ENCODE data around the gene OPN5.
"Not testable (repeated sequence)": the region's sequence is repeated elsewhere in the genome, so short reads cannot be mapped to it uniquely, and the experiment has no call there.

The OPN5 gene

GRCh38 chr6:47781732-47782131 is at the start of gene OPN5:
Gene OPN5 (plus strand): TSS chr6:47782032. CDS start chr6:47782067, 35 bp downstream.
- no peak for DNase-seq

GRCh38 chr6:47733879-47734558 is 47.8 kb upstream of the OPN5 start:
- no peak for DNase-seq

- no peak for DNase-seq
These were observed 46.9 kb upstream of the OPN5 start for GRCh38 chr6:47734831-47735481.

GRCh38 chr6:47736083-47736700 is 45.6 kb upstream of the OPN5 start:
- DNase-seq = no peak

- no peak for DNase-seq
These were observed 44.4 kb upstream of the OPN5 start for GRCh38 chr6:47737406-47737805.

- DNase-seq = no peak
These were observed 41.1 kb upstream of the OPN5 start for GRCh38 chr6:47740714-47741113.

GRCh38 chr6:47741807-47742206 is 40.0 kb upstream of the OPN5 start:
- DNase-seq = no peak

GRCh38 chr6:47743744-47744143 is 38.1 kb upstream of the OPN5 start:
- DNase-seq = no peak

- DNase-seq = not testable (repeated sequence)
These were observed 36.6 kb upstream of the OPN5 start for GRCh38 chr6:47745269-47745668.

- DNase-seq = no peak
These were observed 32.1 kb upstream of the OPN5 start for GRCh38 chr6:47749757-47750156.

- no peak for DNase-seq
These were observed 29.0 kb upstream of the OPN5 start for GRCh38 chr6:47752801-47753200.

- DNase-seq = no peak
These were observed 22.5 kb upstream of the OPN5 start for GRCh38 chr6:47759364-47759763.

GRCh38 chr6:47762502-47762901 is 19.3 kb upstream of the OPN5 start:
- DNase-seq = no peak

- no peak for DNase-seq
These were observed 15.4 kb upstream of the OPN5 start for GRCh38 chr6:47766445-47766844.

GRCh38 chr6:47767102-47767501 is 14.7 kb upstream of the OPN5 start:
- DNase-seq = no peak

- DNase-seq = no peak
These were observed 11.8 kb upstream of the OPN5 start for GRCh38 chr6:47769982-47770381.

- DNase-seq = no peak
These were observed 9.5 kb upstream of the OPN5 start for GRCh38 chr6:47772359-47772758.

- DNase-seq = no peak
These were observed 8.8 kb upstream of the OPN5 start for GRCh38 chr6:47773005-47773404.

GRCh38 chr6:47780510-47781356 is 1.1 kb upstream of the OPN5 start:
- DNase-seq = peak; percentile 49

GRCh38 chr6:47785182-47785581 is 3.4 kb downstream of the OPN5 start:
- DNase-seq = no peak

GRCh38 chr6:47787620-47788497 is 6.0 kb downstream of the OPN5 start:
- DNase-seq = peak; percentile 39

GRCh38 chr6:47788498-47788884 is 6.7 kb downstream of the OPN5 start:
- DNase-seq = no peak
